Neural cell (in vitro differentiated cells): ENCODE data around the gene TAOK1. TPM values are rescaled to one million over a fixed set of nuclear protein-coding genes. Genes with fewer than 3 reads are reported as not detected.

Experiments
- H2AFZ ChIP-seq: fragments of 200-600, 300-800 bp; sonication (generic), shearing (Covaris generic); 2 replicates; pipeline ENCODE4 v1.6.0; 2014; ENCODE audit warnings: low read depth, mild to moderate bottlenecking, antibody characterized with exemption, low read length, moderate library complexity
- H3F3A ChIP-seq: fragments of 200-600 bp; shearing (Covaris generic); 2 replicates; pipeline ENCODE4 v1.6.1; 2016; ENCODE audit warnings: mild to moderate bottlenecking, moderate library complexity, mixed read lengths, antibody characterized with exemption, low read length; ENCODE audit not compliant: insufficient read depth, poor library complexity, severe bottlenecking
- H3K27ac ChIP-seq: fragments of 200-600, 300-800 bp; sonication (generic), shearing (Covaris generic); 2 replicates; pipeline ENCODE4 v1.5.1; 2014; ENCODE audit warnings: mild to moderate bottlenecking, low read length, moderate library complexity
- H3K27me3 ChIP-seq: fragments of 300-800, 200-600 bp; sonication (generic), shearing (Covaris generic); 2 replicates; pipeline ENCODE4 v1.6.0; 2014; ENCODE audit warnings: mild to moderate bottlenecking, low read depth, low read length, moderate library complexity; ENCODE audit not compliant: insufficient read depth
- H3K36me3 ChIP-seq: fragments of 300-800, 200-600 bp; sonication (generic), shearing (Covaris generic); 2 replicates; pipeline ENCODE4 v1.5.1; 2014; ENCODE audit warnings: mild to moderate bottlenecking, antibody characterized with exemption, low read length, moderate library complexity; ENCODE audit not compliant: insufficient read depth
- H3K4me2 ChIP-seq: fragments of 300-800, 200-600 bp; sonication (generic), shearing (Covaris generic); 2 replicates; pipeline ENCODE4 v1.6.0; 2014; ENCODE audit warnings: mild to moderate bottlenecking, low read length
- H3K4me3 ChIP-seq: fragments of 300-800, 200-600 bp; sonication (generic), shearing (Covaris generic); 2 replicates; pipeline ENCODE4 v1.5.1; 2014; ENCODE audit warnings: mild to moderate bottlenecking, low read length, moderate library complexity
- H3K79me2 ChIP-seq: fragments of 200-600 bp; shearing (Covaris generic); replicated peaks from 2 replicates; pipeline ENCODE4 v1.6.0; 2014; ENCODE audit warnings: mild to moderate bottlenecking, low read length, moderate library complexity; ENCODE audit not compliant: insufficient read depth
- H3K9ac ChIP-seq: fragments of 300-800, 200-600 bp; sonication (generic), shearing (Covaris generic); 2 replicates; pipeline ENCODE4 v1.6.1; 2016; ENCODE audit warnings: mild to moderate bottlenecking, low read length, mixed read lengths
- H3K9me2 ChIP-seq: fragments of 200-600 bp; shearing (Covaris generic); 2 replicates; pipeline ENCODE4 v1.6.1; 2016; ENCODE audit warnings: mild to moderate bottlenecking, low read length, mixed read lengths; ENCODE audit not compliant: insufficient read depth
- H3K9me3 ChIP-seq: fragments of 200-600, 300-800 bp; sonication (generic), shearing (Covaris generic); 2 replicates; pipeline ENCODE4 v1.6.1; 2016; ENCODE audit warnings: mild to moderate bottlenecking, mixed run types, low read length, moderate library complexity, mixed read lengths
- H4K20me1 ChIP-seq: fragments of 200-600 bp; shearing (Covaris generic); 2 replicates; pipeline ENCODE4 v1.6.1; 2016; ENCODE audit warnings: mild to moderate bottlenecking, mixed run types; ENCODE audit not compliant: insufficient read depth
- EP300 ChIP-seq: fragments of 450-650 bp; conservative IDR thresholded peaks from 2 replicates; pipeline ENCODE4 v1.6.1; 2014; ENCODE audit warnings: antibody characterized with exemption, mild to moderate bottlenecking, moderate library complexity; ENCODE audit not compliant: poor library complexity, severe bottlenecking
- EZH2 ChIP-seq: fragments of 200-600, 300-800 bp; shearing (Covaris generic), sonication (generic); IDR thresholded peaks from 2 replicates; pipeline ENCODE4 v1.6.1; 2014; ENCODE audit warnings: antibody characterized with exemption, low read length, borderline replicate concordance, mild to moderate bottlenecking; ENCODE audit not compliant: insufficient read depth, poor library complexity, severe bottlenecking
- MXI1 ChIP-seq: fragments of 450-650 bp; conservative IDR thresholded peaks from 2 replicates; pipeline ENCODE4 v1.6.1; 2014; ENCODE audit warnings: antibody characterized with exemption, mild to moderate bottlenecking; ENCODE audit not compliant: poor library complexity, severe bottlenecking
- POLR2AphosphoS5 ChIP-seq: IDR thresholded peaks from 2 replicates; pipeline ENCODE4 v1.6.1; 2012
- RAD21 ChIP-seq: fragments of 450-650 bp; conservative IDR thresholded peaks from 2 replicates; pipeline ENCODE4 v1.6.1; 2014; ENCODE audit warnings: antibody characterized with exemption, mild to moderate bottlenecking, moderate library complexity
- SMC3 ChIP-seq: fragments of 450-650 bp; conservative IDR thresholded peaks from 2 replicates; pipeline ENCODE4 v1.6.1; 2014; ENCODE audit warnings: antibody characterized with exemption, mild to moderate bottlenecking, moderate library complexity; ENCODE audit not compliant: poor library complexity
- TAF1 ChIP-seq: IDR thresholded peaks from 2 replicates; pipeline ENCODE4 v1.6.1; 2012; ENCODE audit warnings: low read depth
- polyA plus RNA-seq: library from polyadenylated mRNA; depleted of rRNA; stranded (reverse); fragments of >200 nt; gene quantifications from 2 replicates; pipeline ENCODE4 v1.2.3, GENCODE V29; 2014
- TF ChIP-seq, protein P1 (sequence below): fragments of 450-650 bp; IDR thresholded peaks from 2 replicates; pipeline ENCODE4 v1.5.1; 2014; ENCODE audit warnings: antibody characterized with exemption, mild to moderate bottlenecking, moderate library complexity; ENCODE audit not compliant: poor library complexity, severe bottlenecking
- TF ChIP-seq, protein P2 (sequence below): IDR thresholded peaks from 2 replicates; pipeline ENCODE4 v1.6.1; 2012; ENCODE audit warnings: borderline replicate concordance

The TAOK1 gene
- polyA plus RNA-seq, 1 donor from 2014 or later: 53.2 TPM

DNA sequence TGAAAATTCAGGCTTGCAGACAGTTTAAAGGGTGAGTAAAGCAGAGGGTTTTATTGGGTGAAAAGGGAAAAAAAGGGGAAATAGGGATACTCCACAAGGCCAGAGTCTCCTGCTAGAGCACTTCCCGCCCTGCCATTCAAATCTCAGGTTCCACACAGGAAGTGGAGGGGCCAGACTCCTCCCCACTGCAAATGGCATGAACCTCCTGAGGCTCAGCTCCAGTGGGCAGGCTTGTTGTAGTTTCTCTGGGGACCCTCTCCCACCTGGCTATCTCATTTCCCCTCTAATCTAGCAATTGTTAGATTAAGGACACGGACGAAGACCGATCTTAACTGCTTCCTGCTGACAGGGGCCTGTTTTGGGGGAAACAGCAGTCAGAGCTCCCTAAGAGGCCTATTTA lies 43.4 kb downstream of the TAOK1 start:
- H3K79me2 ChIP-seq: peaks cover 75% of the 10 kb centered on the region
- TF ChIP-seq EZH2: no peak
- TF ChIP-seq EP300: no peak
- no peak for TF ChIP-seq SMC3
- TF ChIP-seq POLR2AphosphoS5: no peak
- no peak for TF ChIP-seq MXI1
- TF ChIP-seq, protein P1, sequence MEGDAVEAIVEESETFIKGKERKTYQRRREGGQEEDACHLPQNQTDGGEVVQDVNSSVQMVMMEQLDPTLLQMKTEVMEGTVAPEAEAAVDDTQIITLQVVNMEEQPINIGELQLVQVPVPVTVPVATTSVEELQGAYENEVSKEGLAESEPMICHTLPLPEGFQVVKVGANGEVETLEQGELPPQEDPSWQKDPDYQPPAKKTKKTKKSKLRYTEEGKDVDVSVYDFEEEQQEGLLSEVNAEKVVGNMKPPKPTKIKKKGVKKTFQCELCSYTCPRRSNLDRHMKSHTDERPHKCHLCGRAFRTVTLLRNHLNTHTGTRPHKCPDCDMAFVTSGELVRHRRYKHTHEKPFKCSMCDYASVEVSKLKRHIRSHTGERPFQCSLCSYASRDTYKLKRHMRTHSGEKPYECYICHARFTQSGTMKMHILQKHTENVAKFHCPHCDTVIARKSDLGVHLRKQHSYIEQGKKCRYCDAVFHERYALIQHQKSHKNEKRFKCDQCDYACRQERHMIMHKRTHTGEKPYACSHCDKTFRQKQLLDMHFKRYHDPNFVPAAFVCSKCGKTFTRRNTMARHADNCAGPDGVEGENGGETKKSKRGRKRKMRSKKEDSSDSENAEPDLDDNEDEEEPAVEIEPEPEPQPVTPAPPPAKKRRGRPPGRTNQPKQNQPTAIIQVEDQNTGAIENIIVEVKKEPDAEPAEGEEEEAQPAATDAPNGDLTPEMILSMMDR: no peak
- no peak for TF ChIP-seq RAD21
- TF ChIP-seq, protein P2, sequence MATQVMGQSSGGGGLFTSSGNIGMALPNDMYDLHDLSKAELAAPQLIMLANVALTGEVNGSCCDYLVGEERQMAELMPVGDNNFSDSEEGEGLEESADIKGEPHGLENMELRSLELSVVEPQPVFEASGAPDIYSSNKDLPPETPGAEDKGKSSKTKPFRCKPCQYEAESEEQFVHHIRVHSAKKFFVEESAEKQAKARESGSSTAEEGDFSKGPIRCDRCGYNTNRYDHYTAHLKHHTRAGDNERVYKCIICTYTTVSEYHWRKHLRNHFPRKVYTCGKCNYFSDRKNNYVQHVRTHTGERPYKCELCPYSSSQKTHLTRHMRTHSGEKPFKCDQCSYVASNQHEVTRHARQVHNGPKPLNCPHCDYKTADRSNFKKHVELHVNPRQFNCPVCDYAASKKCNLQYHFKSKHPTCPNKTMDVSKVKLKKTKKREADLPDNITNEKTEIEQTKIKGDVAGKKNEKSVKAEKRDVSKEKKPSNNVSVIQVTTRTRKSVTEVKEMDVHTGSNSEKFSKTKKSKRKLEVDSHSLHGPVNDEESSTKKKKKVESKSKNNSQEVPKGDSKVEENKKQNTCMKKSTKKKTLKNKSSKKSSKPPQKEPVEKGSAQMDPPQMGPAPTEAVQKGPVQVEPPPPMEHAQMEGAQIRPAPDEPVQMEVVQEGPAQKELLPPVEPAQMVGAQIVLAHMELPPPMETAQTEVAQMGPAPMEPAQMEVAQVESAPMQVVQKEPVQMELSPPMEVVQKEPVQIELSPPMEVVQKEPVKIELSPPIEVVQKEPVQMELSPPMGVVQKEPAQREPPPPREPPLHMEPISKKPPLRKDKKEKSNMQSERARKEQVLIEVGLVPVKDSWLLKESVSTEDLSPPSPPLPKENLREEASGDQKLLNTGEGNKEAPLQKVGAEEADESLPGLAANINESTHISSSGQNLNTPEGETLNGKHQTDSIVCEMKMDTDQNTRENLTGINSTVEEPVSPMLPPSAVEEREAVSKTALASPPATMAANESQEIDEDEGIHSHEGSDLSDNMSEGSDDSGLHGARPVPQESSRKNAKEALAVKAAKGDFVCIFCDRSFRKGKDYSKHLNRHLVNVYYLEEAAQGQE: no peak
- TF ChIP-seq TAF1: no peak
- no peak overlapping the region for H3K9ac ChIP-seq
- H3K4me3 ChIP-seq: no peak overlapping the region
- no peaks in the 10 kb centered on the region for H3K9me3 ChIP-seq
- H3K27ac ChIP-seq: no peak overlapping the region
- H4K20me1 ChIP-seq: no peaks in the 10 kb centered on the region
- H3F3A ChIP-seq: no peaks in the 10 kb centered on the region
- no peak overlapping the region for H2AFZ ChIP-seq
- no peaks in the 10 kb centered on the region for H3K27me3 ChIP-seq
- no peaks in the 10 kb centered on the region for H3K36me3 ChIP-seq
- H3K4me2 ChIP-seq: no peak overlapping the region
- H3K9me2 ChIP-seq: no peaks in the 10 kb centered on the region

DNA sequence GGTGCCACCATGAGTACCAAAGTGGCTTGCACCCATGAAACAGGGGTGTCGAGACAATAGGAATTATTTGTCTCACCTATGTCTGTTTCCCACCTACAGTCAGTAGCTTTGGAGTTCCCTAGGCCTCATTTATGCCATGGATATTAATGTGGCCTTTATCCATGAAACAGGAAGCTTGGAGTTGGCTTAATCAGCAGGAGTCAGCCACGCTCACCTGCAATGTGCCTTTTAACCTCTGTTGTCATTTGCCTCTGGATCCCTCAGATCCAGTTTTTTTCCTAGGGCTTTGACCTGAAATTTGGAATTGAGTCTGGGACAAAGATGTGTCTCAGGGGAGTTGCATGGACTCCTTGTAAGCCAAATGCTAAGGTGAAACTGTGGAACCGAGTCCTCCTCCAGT lies 44.4 kb downstream of the TAOK1 start:
- Histone ChIP-seq H3K27me3 (no peaks in the 10 kb centered on the region), H3K4me2 (no peak overlapping the region), H3K9ac (no peak overlapping the region), H3F3A (no peaks in the 10 kb centered on the region), H3K27ac (no peak overlapping the region), H3K9me3 (no peaks in the 10 kb centered on the region), H3K36me3 (no peaks in the 10 kb centered on the region), H3K9me2 (no peaks in the 10 kb centered on the region), H2AFZ (no peak overlapping the region), H4K20me1 (no peaks in the 10 kb centered on the region), H3K4me3 (no peak overlapping the region), H3K79me2 (peaks cover 75% of the 10 kb centered on the region)
- no peak for TF ChIP-seq TAF1

DNA sequence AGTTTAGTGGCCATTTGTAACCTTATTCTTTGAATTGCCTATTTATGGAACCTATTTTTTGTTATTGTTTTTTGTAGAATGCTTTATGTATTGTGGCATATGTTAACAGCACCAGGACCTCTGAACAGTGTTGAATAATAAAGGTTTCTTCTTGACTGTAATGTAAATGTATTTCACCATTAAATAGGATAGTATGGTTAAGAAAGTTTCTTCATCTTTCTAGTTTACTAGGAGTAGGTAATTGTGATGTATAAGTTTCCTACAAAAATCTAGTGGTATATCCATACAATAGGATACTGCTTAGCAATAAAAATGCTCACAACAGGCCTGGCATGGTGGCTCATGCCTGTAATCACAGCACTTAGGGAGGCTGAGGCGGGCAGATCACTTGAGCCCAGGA lies 52.3 kb downstream of the TAOK1 start:
- H3K27ac ChIP-seq: no peak overlapping the region
- no peak overlapping the region for H2AFZ ChIP-seq

More for the DNA sequence above, 52.3 kb downstream of the TAOK1 start:
- Histone ChIP-seq H3K4me2 (no peak overlapping the region), H3F3A (no peaks in the 10 kb centered on the region), H3K27me3 (no peaks in the 10 kb centered on the region), H3K36me3 (no peaks in the 10 kb centered on the region), H3K9me3 (no peaks in the 10 kb centered on the region), H3K9ac (no peak overlapping the region), H3K79me2 (peaks cover 93% of the 10 kb centered on the region), H3K9me2 (no peaks in the 10 kb centered on the region), H4K20me1 (no peaks in the 10 kb centered on the region), H3K4me3 (no peak overlapping the region)
- no peak for TF ChIP-seq EP300
- no peak for TF ChIP-seq POLR2AphosphoS5
- TF ChIP-seq, protein P1: no peak
- TF ChIP-seq TAF1: no peak
- no peak for TF ChIP-seq SMC3
- no peak for TF ChIP-seq RAD21
- TF ChIP-seq, protein P2: no peak
- no peak for TF ChIP-seq MXI1
- no peak for TF ChIP-seq EZH2
